Small intestine (tissue), 7 donors: ENCODE measurements around the gene HDAC10. TPM values are rescaled to one million over a fixed set of nuclear protein-coding genes. Genes with fewer than 3 reads are reported as not detected.
A peak's percentile ranks its signal among the peaks of the same experiment; 100 is the strongest.

Source experiments
- DNase-seq, 2 donors: peaks; one replicate each; pipeline versions ENCODE4 v3.0.0 to v3.0.0-alpha.2; 2013
- FAIRE-seq: peaks from 2 replicates; lab custom pipeline; 2012; peaks lifted over from hg19 to GRCh38; lab: Jason Lieb, UNC
- H3K27ac ChIP-seq, 3 donors: one replicate each; pipeline ENCODE4 v1.5.1; 2013; ENCODE audit warnings: low read length in 2 of 3, mild to moderate bottlenecking in 2 of 3, control low read depth in 1 of 3, inconsistent platforms in 1 of 3, low read depth in 1 of 3, moderate library complexity in 1 of 3
- H3K27me3 ChIP-seq, 3 donors: one replicate each; pipeline ENCODE4 v1.6.1; 2013; ENCODE audit warnings: low read length in 3 of 3, inconsistent platforms in 1 of 3; ENCODE audit not compliant: control insufficient read depth in 3 of 3, insufficient read depth in 3 of 3
- H3K36me3 ChIP-seq, 3 donors: one replicate each; pipeline ENCODE4 v1.6.1; 2013; ENCODE audit warnings: low read length in 3 of 3, inconsistent platforms in 1 of 3, low read depth in 1 of 3, mild to moderate bottlenecking in 1 of 3, moderate library complexity in 1 of 3; ENCODE audit not compliant: control insufficient read depth in 3 of 3, insufficient read depth in 2 of 3
- H3K4me1 ChIP-seq, 3 donors: one replicate each; pipeline ENCODE4 v1.6.1; 2013; ENCODE audit warnings: low read length in 2 of 3, inconsistent platforms in 1 of 3, low read depth in 1 of 3, mild to moderate bottlenecking in 1 of 3, moderate library complexity in 1 of 3; ENCODE audit not compliant: control insufficient read depth in 3 of 3, insufficient read depth in 2 of 3
- H3K4me3 ChIP-seq, 3 donors: one replicate each; pipeline ENCODE4 v1.5.1; 2013; ENCODE audit warnings: low read length in 3 of 3, control low read depth in 1 of 3, inconsistent platforms in 1 of 3, low read depth in 1 of 3, mild to moderate bottlenecking in 1 of 3, moderate library complexity in 1 of 3
- H3K9me3 ChIP-seq, 2 donors: one replicate each; pipeline ENCODE4 v1.6.1; 2013; ENCODE audit warnings: low read depth in 1 of 2, low read length in 1 of 2; ENCODE audit not compliant: control insufficient read depth in 2 of 2, insufficient read depth in 1 of 2
- WGBS, 3 donors: extraction: QIAGEN DNeasy Blood & Tissue Kit; methylation state at CpG; one replicate each; pipeline ENCODE4 v1.1.7; 2013; 5-methylcytosine and 5-hydroxymethylcytosine counted together
- polyA plus RNA-seq, 4 donors: library from polyadenylated mRNA; stranded (reverse) in 3 of 4; unstranded in 1 of 4; fragments of 200-250 nt in 3 of 4; fragments of 120-200 nt in 1 of 4; gene quantifications; one replicate each; pipeline versions ENCODE4 v1.2.1 to v1.2.3, GENCODE V29; 2013
- donor health status: healthy with polysubstance abuse.
- donor health status: control.
- donor health status: control.
- donor health status: Bipolar disorder and iron deficiency.
- donor health status: healthy.

HDAC10 gene
- polyA plus RNA-seq, 4 donors, result 15.9 to 53.1 (median 27.5) TPM

DNA sequence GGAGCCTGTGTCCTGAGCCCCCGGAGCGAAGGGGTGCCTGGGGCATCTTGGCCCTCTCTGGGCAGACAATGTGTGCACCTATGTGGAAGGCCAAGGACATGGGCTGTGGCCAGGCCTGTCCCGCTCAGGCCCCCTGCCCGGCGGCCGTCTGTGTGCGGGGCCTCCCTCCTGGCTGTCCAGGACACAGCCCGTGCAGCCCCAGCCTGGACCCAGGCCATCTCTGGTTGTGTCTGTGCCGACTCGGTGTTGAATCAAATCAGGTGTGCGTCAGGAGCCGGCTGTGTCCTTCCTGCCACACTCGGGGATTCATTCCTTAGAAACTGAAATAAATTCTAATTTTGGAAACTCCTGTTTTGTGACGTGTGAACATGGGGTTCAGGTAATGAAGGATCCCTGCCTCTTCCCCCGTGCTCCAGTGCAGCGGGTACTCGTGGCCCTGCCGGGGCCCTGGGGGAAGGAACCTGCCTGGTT lies 51.8 kb downstream of the HDAC10 start:
- H3K9me3 ChIP-seq, result no peaks in the 10 kb centered on the region
- no peak overlapping the region for H3K27ac ChIP-seq
- no peak for DNase-seq
- 82 to 88% (median 84%) methylated on average over 18 of the region's 18 CpGs for WGBS, 3 donors
- peaks cover 8 to 57% (median 11%) of the 10 kb centered on the region in 3 donors for H3K36me3 ChIP-seq
- peaks cover 0 to 12% (median 0%) of the 10 kb centered on the region in 3 donors for H3K4me1 ChIP-seq
- no peak overlapping the region for H3K4me3 ChIP-seq
- FAIRE-seq, result no peak
- H3K27me3 ChIP-seq, result no peaks in the 10 kb centered on the region

DNA sequence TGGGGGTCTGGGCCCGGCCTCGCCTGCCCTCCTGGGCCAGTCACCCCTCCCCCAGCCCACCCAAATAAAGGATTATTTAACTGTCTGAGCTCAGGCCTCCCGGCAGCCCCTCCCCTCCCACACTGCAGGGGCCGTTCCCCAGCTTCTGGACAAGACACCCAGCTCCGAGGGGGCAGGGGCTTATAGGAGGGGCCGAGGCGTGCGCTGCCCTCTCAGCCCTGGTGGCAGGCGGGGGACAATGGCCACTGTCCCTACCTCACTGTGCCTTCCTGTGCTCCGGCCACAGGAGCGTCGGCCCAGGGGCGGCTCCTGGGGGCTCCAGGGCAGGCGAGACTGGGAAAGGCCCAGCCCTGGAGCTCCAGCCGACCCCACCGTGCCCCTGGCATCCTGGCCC lies 52.4 kb downstream of the HDAC10 start:
- peaks cover 0 to 12% (median 0%) of the 10 kb centered on the region in 3 donors for H3K4me1 ChIP-seq
- FAIRE-seq (no peak), DNase-seq (no peak)
- WGBS, 3 donors, result 85 to 92% (median 90%) methylated on average over 10 to 16 of the region's 16 CpGs
- H3K27me3 ChIP-seq, result no peaks in the 10 kb centered on the region
- H3K9me3 ChIP-seq, result no peaks in the 10 kb centered on the region
- H3K4me3 ChIP-seq, result peak overlapping the region in 1 of 3 donors; percentile 4
- peaks cover 11 to 64% (median 15%) of the 10 kb centered on the region in 3 donors for H3K36me3 ChIP-seq
- H3K27ac ChIP-seq, result no peak overlapping the region

DNA sequence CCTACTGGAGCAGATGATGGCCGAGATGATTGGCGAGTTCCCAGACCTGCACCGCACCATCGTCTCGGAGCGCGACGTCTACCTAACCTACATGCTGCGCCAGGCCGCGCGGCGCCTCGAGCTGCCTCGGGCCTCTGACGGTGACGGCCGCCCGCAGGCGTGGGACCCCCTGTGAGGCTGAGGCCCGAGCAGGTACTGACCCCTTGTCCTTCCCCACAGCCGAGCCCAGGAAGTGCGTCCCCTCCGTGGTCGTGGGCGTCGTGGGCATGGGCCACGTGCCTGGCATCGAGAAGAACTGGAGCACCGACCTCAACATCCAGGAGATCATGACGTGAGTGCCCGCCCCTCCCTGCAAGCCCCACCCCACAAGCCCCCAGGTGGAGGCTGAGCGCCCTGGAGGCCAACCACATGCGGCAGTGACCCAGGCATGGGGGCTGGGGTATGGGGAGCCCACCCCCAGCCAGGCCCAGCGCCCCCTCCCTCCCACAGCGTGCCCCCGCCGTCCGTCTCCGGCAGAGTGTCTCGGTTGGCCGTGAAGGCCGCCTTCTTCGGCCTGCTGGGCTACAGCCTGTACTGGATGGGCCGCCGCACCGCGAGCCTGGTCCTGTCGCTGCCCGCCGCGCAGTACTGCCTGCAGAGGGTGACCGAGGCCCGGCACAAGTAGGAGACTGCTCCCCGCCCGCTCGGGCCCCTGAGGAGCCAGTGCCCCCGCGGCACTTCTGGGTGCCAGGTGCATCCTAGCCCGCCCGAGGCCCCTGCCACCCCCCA lies 53.0 kb downstream of the HDAC10 start:
- Histone ChIP-seq H3K9me3 (no peaks in the 10 kb centered on the region), H3K4me1 (peaks cover 0 to 12% (median 0%) of the 10 kb centered on the region in 3 donors), H3K4me3 (no peak overlapping the region), H3K36me3 (peaks cover 11 to 68% (median 17%) of the 10 kb centered on the region in 3 donors), H3K27ac (no peak overlapping the region), H3K27me3 (no peaks in the 10 kb centered on the region)
- DNase-seq (no peak), FAIRE-seq (no peak)
- 92 to 95% (median 93%) methylated on average over 53 to 61 of the region's 61 CpGs for WGBS, 3 donors

DNA sequence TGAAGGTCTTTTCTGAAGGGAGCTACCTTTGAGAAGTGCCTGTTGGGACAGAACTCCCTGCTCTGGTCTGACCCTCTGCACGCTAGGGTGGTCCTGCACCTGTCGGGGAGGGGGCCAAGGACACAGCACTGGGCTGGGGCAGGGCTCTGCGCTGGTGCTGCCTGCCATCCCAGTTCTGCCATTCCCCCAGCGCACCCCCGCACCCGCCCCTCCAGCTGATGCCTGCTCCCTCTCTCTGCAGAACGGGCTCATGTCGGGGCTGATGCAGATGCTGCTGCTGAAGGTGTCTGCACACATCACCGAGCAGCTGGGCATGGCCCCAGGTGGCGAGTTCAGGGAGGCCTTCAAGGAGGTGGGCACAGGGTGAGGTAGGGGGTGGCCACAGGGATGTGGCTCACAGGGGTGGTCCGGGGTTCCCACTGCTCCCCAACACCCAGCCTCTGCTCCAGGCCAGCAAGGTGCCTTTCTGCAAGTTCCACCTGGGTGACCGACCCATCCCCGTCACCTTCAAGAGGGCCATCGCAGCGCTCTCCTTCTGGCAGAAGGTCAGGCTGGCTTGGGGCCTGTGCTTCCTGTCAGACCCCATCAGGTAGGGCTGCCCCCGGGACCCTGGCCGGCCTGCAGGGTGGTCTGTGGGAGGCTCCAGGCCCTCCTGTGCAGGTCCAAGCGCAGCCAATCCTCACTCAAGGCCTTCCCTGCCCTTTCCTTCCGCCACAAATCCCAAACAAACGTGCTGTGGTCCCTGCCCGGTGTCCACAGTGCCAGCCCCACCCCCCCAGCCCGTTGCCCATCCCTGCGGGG lies 53.9 kb downstream of the HDAC10 start:
- H3K4me1 ChIP-seq, result peaks cover 0 to 12% (median 0%) of the 10 kb centered on the region in 3 donors
- H3K4me3 ChIP-seq, result no peak overlapping the region
- no peaks in the 10 kb centered on the region for H3K9me3 ChIP-seq
- WGBS, 3 donors, result 86 to 92% (median 88%) methylated on average over 23 of the region's 23 CpGs
- FAIRE-seq, result no peak
- H3K27ac ChIP-seq, result no peak overlapping the region
- H3K36me3 ChIP-seq, result peaks cover 11 to 74% (median 17%) of the 10 kb centered on the region in 3 donors
- no peak for DNase-seq
- H3K27me3 ChIP-seq, result no peaks in the 10 kb centered on the region

DNA sequence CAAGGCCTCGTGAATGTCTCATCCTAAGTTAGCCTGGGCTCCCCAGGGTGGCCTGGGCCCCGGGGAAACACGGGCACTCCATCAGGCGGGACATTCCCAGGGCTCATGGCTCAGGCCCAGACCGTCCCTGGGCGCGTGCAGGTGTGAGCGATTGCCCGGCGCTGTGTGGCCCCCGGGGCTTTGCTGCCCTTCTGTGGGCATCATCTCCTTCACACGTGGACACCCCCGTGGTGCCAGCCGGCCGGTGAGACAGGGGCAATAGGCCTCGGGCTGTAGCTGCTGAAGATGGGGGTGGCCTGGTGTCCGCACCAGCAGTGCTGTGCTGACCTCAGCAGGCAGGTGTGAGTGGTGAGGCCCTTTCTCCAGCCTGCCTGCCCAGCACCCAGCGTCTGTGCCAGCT lies 54.8 kb downstream of the HDAC10 start:
- peaks cover 11 to 84% (median 17%) of the 10 kb centered on the region in 3 donors for H3K36me3 ChIP-seq
- H3K4me1 ChIP-seq, result peaks cover 0 to 14% (median 0%) of the 10 kb centered on the region in 3 donors
- no peak overlapping the region for H3K4me3 ChIP-seq
- no peaks in the 10 kb centered on the region for H3K9me3 ChIP-seq
- H3K27ac ChIP-seq, result no peak overlapping the region
- no peaks in the 10 kb centered on the region for H3K27me3 ChIP-seq
- DNase-seq (no peak), FAIRE-seq (no peak)
- 88 to 95% (median 89%) methylated on average over 10 to 18 of the region's 18 CpGs for WGBS, 3 donors

Other genes with a start within 250 kb of the HDAC10 start
- gene IL17REL, start 238.5 kb downstream of the HDAC10 start, polyA plus RNA-seq, result under 1 TPM in 3 of 4 donors, not detected in 1; 0.27 to 0.65 (median 0.49) TPM
- not detected for gene TTLL8, start 193.0 kb downstream of the HDAC10 start, polyA plus RNA-seq
- gene MLC1, start 165.8 kb downstream of the HDAC10 start, polyA plus RNA-seq, result under 1 TPM in 2 of 4 donors, not detected in 2; 0.03 to 0.32 TPM
- 1 to 10 TPM in 1 of 4 donors, under 1 TPM in 1, not detected in 2; 0.19 to 2.1 TPM for gene MOV10L1, start 161.3 kb downstream of the HDAC10 start, polyA plus RNA-seq
- gene PANX2, start 80.5 kb downstream of the HDAC10 start, polyA plus RNA-seq, result under 1 TPM in 2 of 4 donors, not detected in 2; 0.12 to 0.36 TPM
- 10 to 100 TPM; 43.3 to 84.6 (median 66.9) TPM for gene TRABD, start 65.4 kb downstream of the HDAC10 start, polyA plus RNA-seq
- 10 to 100 TPM; 23.6 to 94.6 (median 66.5) TPM for gene SELENOO, start 50.3 kb downstream of the HDAC10 start, polyA plus RNA-seq
- 10 to 100 TPM; 23.0 to 55.5 (median 39.7) TPM for gene TUBGCP6, start 6.2 kb downstream of the HDAC10 start, polyA plus RNA-seq
- 1 to 10 TPM in 3 of 4 donors, under 1 TPM in 1; 0.45 to 7.1 (median 3.6) TPM for gene MAPK12, start 10.4 kb upstream of the HDAC10 start, polyA plus RNA-seq
- 1 to 10 TPM in 3 of 4 donors, not detected in 1; 2.2 to 7.9 (median 2.4) TPM for gene MAPK11, start 19.1 kb upstream of the HDAC10 start, polyA plus RNA-seq
- gene PLXNB2, start 56.4 kb upstream of the HDAC10 start, polyA plus RNA-seq, result 100 to 1,000 TPM in 2 of 4 donors, 10 to 100 TPM in 2; 70.3 to 179 (median 95.2) TPM
- 1 to 10 TPM; 1.9 to 4.5 (median 2.5) TPM for gene DENND6B, start 75.7 kb upstream of the HDAC10 start, polyA plus RNA-seq
- 10 to 100 TPM; 28.6 to 41.2 (median 38.8) TPM for gene PPP6R2, start 92.1 kb upstream of the HDAC10 start, polyA plus RNA-seq
- gene SBF1, start 223.8 kb upstream of the HDAC10 start, polyA plus RNA-seq, result 10 to 100 TPM; 27.3 to 43.7 (median 35.4) TPM
- gene ADM2, start 230.3 kb upstream of the HDAC10 start, polyA plus RNA-seq, result 10 to 100 TPM in 2 of 4 donors, 1 to 10 TPM in 2; 2.2 to 14.7 (median 8.7) TPM
- under 1 TPM in 2 of 4 donors, not detected in 2; 0.28 to 0.44 TPM for gene MIOX, start 235.6 kb upstream of the HDAC10 start, polyA plus RNA-seq